ENCODE results near the gene CDK5RAP2.
"Not testable (repeated sequence)": the region's sequence is repeated elsewhere in the genome, so short reads cannot be mapped to it uniquely, and the experiment has no call there.

The CDK5RAP2 gene

DNA sequence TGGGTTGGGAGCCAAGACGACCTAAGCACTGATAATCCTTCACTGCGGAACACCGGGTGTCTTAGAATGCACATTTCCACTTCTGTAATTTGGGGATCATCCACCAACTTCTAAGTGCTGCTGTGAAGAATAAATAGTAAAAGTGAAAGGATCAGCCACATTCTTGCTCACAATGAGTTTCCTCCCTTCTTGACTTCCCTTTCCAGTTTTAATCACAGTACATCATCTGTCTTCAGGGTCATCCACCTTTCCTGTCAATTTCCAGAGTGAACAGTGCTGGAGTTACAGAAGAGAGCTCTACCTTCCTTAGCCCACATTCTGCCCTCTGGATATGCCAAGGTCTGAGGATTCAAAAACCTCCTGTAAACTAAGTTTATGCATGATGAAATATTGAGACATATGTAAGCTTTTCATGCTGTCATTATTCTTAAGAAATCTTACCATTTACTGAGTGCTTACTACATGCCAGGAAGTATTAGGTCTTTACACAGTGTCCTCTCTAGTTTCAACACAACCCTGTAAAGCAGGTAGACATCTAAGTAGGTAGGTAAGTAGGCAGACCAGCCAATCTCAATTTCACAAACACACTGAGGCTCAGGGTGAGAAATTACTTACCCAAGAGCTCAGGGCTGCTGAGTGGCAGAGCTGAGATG lies 105.2 kb downstream of the CDK5RAP2 start:
- no peak overlapping the region for H3K4me3 ChIP-seq (ENCODE audit: low read depth, low read length)
- TF ChIP-seq, protein P1, sequence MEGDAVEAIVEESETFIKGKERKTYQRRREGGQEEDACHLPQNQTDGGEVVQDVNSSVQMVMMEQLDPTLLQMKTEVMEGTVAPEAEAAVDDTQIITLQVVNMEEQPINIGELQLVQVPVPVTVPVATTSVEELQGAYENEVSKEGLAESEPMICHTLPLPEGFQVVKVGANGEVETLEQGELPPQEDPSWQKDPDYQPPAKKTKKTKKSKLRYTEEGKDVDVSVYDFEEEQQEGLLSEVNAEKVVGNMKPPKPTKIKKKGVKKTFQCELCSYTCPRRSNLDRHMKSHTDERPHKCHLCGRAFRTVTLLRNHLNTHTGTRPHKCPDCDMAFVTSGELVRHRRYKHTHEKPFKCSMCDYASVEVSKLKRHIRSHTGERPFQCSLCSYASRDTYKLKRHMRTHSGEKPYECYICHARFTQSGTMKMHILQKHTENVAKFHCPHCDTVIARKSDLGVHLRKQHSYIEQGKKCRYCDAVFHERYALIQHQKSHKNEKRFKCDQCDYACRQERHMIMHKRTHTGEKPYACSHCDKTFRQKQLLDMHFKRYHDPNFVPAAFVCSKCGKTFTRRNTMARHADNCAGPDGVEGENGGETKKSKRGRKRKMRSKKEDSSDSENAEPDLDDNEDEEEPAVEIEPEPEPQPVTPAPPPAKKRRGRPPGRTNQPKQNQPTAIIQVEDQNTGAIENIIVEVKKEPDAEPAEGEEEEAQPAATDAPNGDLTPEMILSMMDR (IDR thresholded peaks at IDR 0.05; ENCODE audit: insufficient read depth, low read depth, low read length, missing control alignments), result no peak
- DNase-seq (ENCODE audit: low read depth), result no peak

DNA sequence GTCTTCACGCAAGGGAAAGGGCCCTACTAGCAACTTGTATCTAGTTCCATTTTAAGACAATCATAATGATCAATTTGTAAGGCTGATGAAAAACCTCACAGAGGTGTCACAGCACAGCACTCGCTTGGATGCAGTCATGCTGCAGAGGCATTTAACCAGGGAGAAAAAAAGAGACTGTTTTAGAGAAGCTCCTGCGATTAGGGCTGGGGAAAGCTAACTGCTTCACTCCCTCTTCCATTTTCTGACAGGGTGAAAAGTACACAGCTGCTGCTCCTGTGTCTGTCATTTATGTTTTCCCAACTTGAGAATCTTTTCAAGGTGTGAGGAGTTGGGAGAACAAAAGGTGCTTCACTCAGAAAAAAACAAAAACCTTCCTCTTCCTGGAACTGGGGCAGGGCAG lies 106.4 kb downstream of the CDK5RAP2 start:
- no peak overlapping the region for H3K4me3 ChIP-seq (ENCODE audit: low read depth, low read length)
- TF ChIP-seq, protein P1 (IDR thresholded peaks at IDR 0.05; ENCODE audit: insufficient read depth, low read depth, low read length, missing control alignments), result no peak
- DNase-seq (ENCODE audit: low read depth), result no peak

DNA sequence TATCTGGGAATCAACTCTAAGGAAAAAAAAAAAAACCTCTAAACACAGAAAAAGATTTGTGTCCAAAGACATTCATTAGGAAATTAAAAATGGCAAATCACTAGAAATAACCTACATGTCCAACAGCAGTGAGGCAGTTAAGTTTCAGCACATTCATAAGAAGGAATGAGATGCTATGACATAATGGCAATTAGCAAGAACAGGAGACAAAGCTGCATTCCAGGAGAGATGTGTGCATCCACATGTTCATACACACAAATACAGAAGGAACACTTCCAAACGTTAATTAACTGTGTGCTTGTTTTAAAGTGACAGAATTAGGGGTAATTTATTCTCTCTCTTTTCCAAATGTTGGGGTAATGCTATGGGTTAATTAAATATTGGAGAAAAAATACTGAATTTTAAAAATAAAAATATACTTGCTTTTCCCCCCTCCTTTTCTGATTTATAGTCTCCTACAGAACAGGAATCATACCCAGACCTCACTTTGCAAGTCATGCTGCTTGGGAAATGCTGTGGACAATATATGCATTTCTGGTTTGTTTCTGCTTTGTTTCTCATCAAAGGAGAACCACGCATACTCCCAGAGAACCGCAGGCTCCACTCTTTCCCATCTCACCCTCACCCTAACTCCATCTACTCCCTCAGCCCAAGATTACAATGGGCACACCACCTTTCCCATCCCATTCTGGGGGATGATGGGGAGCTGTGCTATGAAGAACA lies 114.1 kb downstream of the CDK5RAP2 start:
- no peak overlapping the region for H3K4me3 ChIP-seq (ENCODE audit: low read depth, low read length)
- TF ChIP-seq, protein P1 (IDR thresholded peaks at IDR 0.05; ENCODE audit: insufficient read depth, low read depth, low read length, missing control alignments), result no peak
- DNase-seq (ENCODE audit: low read depth), result no peak

DNA sequence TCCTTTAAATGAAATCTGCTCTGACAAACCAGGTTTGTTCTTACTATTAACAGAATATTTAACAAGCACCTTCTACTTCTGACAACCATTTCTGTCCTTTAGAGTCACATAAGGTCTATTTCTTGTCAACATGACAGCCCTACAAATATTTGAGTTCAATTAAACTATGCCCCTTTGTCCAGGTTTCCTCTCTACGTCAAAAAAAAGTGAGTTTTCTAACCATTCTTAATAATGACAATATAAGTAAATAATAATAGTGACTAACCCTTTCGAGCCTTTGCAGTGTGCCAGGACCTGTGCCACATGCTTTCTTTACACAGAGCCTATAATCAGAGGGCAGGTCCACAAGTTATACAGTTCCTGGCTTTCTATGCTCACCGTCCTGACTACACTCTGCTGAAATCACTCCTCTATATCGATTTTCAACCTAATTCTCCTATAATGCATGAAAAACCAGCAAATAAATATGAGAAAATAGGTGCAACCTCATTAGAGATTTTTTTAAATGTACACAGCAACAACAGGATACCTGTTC lies 115.0 kb downstream of the CDK5RAP2 start:
- TF ChIP-seq, protein P1 (IDR thresholded peaks at IDR 0.05; ENCODE audit: insufficient read depth, low read depth, low read length, missing control alignments), result no peak
- no peak for DNase-seq (ENCODE audit: low read depth)
- no peak overlapping the region for H3K4me3 ChIP-seq (ENCODE audit: low read depth, low read length)

DNA sequence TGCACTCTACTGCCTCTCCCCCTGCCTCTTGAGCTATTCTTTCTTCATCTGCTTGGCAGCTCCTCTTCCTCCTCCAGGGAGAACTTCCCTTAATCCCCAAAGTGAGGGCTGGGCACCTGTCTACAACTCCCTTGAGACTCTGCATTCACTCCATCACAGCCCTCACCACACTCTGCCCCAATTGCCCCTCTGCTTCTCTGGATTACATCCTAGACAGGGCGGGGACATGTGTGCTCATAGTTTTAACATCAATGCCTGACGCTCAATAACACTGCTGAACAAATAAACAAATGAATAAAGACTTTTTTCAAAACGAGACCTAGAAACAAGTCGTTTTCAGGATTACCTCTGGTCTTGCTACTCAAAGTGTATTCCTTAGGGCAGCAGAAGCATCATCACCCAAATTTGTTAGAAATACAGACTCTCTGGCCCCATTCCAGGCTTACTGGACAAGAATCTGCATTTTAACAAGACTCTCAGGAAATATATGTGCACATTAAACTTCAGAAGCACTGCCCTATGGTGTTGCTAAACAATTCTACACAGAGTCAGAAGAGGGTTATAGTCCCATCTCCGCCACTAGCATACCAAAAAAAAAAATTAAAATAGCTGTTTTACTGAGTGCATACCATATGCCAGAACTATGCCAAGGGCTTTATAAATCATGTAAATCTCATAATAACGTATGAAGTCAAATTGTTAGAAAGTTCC lies 115.6 kb downstream of the CDK5RAP2 start:
- H3K4me3 ChIP-seq (ENCODE audit: low read depth, low read length), result no peak overlapping the region
- TF ChIP-seq, protein P1 (IDR thresholded peaks at IDR 0.05; ENCODE audit: insufficient read depth, low read depth, low read length, missing control alignments), result no peak
- DNase-seq (ENCODE audit: low read depth), result no peak

DNA sequence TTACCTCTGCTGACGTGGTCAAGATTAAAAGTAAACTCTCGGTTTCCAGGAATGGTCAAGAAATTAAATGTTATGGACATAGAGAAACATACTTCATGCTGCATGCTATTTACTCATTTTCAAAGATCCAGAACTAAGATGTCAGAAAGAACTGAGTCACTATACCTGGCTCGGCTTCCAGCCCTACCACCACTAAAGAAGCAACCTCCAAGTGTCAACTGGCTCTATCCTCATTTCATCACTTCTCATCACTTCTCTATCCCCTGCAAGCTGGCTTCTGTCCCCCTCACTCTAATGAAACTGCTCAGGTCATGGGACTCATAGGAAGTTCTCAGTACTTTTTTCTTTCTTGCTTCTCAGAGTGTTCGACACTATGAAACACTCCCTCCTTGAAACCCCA lies 116.2 kb downstream of the CDK5RAP2 start:
- TF ChIP-seq, protein P1 (IDR thresholded peaks at IDR 0.05; ENCODE audit: insufficient read depth, low read depth, low read length, missing control alignments), result no peak
- no peak overlapping the region for H3K4me3 ChIP-seq (ENCODE audit: low read depth, low read length)
- no peak for DNase-seq (ENCODE audit: low read depth)

DNA sequence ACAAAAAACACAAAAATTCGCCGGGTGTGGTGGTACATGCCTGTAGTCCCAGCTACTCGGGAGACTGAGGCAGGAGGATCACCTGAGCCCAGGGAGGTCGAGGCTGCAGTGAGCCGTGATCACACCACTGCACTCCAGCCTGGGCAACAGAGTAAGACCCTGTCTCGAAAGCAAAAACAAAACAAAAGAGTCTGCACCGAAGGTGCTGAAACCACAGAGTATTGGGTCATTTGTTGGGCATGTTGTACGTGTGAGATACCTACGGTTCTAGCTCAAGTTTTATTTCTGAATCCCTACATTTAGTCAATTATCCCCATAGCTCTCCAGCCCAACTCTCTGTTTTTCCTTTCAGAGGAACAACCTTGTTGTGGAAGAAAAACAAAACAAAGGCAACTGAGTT lies 118.3 kb downstream of the CDK5RAP2 start:
- not testable (repeated sequence) for H3K4me3 ChIP-seq (ENCODE audit: low read depth, low read length); DNase-seq (ENCODE audit: low read depth)
